ENCODE data around the gene CD248.
"Not testable (repeated sequence)": the region's sequence is repeated elsewhere in the genome, so short reads cannot be mapped to it uniquely, and the experiment has no call there.

The CD248 gene, protein sequence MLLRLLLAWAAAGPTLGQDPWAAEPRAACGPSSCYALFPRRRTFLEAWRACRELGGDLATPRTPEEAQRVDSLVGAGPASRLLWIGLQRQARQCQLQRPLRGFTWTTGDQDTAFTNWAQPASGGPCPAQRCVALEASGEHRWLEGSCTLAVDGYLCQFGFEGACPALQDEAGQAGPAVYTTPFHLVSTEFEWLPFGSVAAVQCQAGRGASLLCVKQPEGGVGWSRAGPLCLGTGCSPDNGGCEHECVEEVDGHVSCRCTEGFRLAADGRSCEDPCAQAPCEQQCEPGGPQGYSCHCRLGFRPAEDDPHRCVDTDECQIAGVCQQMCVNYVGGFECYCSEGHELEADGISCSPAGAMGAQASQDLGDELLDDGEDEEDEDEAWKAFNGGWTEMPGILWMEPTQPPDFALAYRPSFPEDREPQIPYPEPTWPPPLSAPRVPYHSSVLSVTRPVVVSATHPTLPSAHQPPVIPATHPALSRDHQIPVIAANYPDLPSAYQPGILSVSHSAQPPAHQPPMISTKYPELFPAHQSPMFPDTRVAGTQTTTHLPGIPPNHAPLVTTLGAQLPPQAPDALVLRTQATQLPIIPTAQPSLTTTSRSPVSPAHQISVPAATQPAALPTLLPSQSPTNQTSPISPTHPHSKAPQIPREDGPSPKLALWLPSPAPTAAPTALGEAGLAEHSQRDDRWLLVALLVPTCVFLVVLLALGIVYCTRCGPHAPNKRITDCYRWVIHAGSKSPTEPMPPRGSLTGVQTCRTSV

DNA sequence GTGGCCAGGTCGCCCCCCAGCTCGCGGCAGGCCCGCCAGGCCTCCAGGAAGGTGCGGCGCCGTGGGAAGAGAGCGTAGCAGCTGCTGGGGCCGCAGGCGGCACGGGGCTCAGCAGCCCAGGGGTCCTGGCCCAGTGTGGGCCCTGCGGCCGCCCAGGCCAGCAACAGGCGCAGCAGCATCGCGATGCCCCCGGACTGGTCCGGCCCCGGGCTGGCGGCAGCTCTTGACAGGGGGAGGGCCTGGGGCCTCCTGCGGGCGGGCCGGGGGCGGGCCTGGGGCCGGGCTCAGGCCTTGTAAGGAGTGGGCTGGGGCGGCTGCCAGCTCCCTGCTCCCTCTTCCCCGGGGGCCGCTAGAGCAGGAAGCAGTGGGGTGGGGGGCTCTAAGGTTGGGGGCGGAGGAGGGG lies at the start of gene CD248:
CD248 (minus strand) TSS at position 196 of the 403 bp plus-strand sequence; CDS start at position 179, 17 bp downstream.
- Mint-ChIP-seq H3K27ac (peak within 1 kb of the TSS; percentile 38), H3K4me1 (ENCODE audit: low read depth) (peaks cover 25% of the 10 kb centered on the region)

DNA sequence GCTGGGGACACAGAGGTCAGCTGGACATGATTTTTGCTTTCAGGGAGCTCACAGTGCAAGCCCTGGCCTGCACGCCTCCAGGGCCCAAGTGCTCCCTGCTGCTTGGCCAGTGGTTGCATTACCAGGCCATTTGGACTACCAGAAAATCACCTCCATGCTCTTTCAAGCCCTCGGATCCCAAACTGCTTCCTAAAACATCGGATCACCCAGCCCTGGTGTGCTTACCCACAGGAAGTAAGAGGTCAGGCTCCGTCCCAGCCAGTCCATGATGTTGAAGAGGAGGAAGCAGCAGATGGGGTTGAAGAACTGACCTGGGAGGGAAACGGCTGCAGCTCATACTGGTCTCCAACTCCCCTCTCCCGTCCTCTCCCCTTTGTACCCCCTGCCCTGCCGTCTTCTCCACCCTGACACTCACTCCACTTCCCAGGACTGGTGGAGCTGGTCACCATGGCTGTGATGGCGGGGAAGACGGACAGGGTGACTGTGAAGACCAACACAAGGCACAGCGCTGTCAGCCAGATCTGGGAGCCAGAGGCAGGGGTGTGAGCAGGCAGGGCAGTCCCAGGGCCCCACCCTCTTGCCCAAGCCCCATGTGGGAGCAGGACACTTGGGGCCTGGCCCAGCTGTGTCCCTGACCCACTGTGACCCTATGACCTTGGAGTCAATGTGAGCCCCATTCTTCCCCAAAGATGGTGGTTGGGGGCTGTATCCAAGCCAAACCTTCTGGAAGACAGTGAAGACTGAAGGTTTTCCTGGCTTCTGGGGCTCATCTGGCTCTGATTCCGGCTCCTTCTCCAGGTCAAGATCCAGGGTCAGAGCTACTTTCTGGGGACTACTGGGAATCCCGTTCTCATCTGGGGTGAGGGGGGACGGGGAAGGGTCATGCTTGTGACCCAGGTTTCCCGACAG lies 49.1 kb upstream of the CD248 start:
- H3K4me3 Mint-ChIP-seq, result no peak overlapping the region
- no peaks in the 10 kb centered on the region for H3K9me3 Mint-ChIP-seq
- no peak overlapping the region for H3K27ac Mint-ChIP-seq
- H3K27me3 Mint-ChIP-seq (ENCODE audit: low read depth), result no peaks in the 10 kb centered on the region
- H3K36me3 Mint-ChIP-seq (ENCODE audit: low read depth), result peaks cover 4% of the 10 kb centered on the region
- H3K4me1 Mint-ChIP-seq (ENCODE audit: low read depth), result peaks cover 5% of the 10 kb centered on the region

More for the DNA sequence above, at the start of gene CD248:
- Mint-ChIP-seq H3K4me3 (no peak within 1 kb of the TSS), H3K9me3 (no peaks in the 10 kb centered on the region), H3K27me3 (ENCODE audit: low read depth) (peaks cover 7% of the 10 kb centered on the region), H3K36me3 (ENCODE audit: low read depth) (peaks cover 4% of the 10 kb centered on the region)

DNA sequence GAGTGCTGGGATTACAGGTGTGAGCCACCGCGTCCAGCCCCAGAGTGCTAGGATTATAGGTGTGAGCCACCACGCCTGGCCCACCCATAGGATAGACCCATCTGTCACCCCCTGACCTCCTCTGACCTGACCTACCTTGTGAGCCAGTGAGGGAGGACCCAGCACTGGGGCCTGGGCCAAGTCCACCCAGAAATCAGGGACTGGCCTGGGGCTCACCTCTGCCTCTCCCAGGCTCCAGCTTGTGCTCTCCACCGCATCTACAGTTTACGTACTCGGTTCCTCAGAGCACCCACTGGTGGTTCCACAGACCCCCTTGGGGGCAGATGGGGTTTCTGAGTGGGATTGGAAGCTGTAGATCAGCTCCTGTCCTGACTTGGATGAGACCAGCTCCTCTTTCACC lies 48.3 kb upstream of the CD248 start:
- H3K36me3 Mint-ChIP-seq (ENCODE audit: low read depth), result peaks cover 4% of the 10 kb centered on the region

DNA sequence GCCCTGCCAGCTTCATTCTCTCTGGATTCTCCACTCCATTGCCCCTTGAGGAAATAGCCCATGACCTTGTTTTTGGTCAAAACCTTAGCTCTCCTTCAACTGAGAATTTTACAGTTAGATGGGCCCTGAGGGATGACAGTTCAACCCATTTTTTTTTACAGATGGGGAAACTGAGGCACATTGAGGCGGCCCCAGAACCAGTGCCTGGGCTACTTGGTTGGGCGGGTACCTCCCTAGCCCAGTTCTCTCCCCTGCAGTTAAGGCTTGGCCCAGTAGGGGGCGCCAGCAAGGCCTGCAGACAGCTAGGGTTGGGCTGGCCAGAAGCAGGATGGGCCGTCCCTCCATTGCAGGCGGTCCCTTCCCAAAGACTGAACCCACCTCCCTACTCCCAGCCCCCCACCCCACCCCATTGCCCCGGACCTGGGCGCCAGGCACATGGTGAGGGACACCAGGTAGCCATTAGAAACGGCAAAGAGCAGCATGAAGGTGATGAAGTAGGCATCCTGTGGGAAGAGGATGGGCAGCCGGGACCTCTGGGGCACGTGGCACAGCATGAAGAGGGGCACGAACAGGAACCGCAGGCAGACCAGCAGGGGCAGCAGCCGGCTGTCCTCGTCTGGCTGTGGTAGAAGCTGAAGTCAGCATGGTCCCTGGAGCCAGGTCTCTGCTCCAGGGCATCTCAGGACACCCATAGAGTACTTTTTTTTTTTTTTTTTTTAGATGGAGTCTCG lies 47.1 kb upstream of the CD248 start:
- Mint-ChIP-seq H3K27ac (no peak overlapping the region), H3K27me3 (ENCODE audit: low read depth) (no peaks in the 10 kb centered on the region), H3K36me3 (ENCODE audit: low read depth) (peaks cover 3% of the 10 kb centered on the region), H3K4me1 (ENCODE audit: low read depth) (no peaks in the 10 kb centered on the region), H3K9me3 (no peaks in the 10 kb centered on the region), H3K4me3 (no peak overlapping the region)

More for the DNA sequence above, 48.3 kb upstream of the CD248 start:
- Mint-ChIP-seq H3K4me3 (no peak overlapping the region), H3K27ac (no peak overlapping the region), H3K9me3 (no peaks in the 10 kb centered on the region), H3K27me3 (ENCODE audit: low read depth) (no peaks in the 10 kb centered on the region), H3K4me1 (ENCODE audit: low read depth) (peaks cover 4% of the 10 kb centered on the region)

DNA sequence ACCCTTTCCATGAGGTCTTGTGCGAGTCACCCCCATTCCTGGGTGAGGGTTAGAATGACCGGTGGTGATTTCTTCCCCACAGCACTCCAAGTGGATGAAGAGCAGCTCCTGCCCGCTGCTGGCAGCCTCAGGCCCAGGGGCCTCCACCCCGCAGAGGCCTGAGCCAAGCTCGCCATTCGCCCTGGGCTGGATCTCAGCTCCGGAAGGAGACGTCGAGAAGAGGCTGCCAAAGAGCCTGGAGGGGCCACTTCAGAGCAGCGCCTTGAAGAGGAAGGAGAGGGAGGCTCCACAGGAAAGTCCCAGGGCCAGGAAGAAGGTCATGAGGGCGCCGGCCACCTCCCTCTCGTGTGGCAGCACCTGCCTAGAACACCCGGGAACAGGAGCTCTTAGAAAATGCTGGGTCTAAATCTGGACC lies 46.4 kb upstream of the CD248 start:
- Mint-ChIP-seq H3K27ac (no peak overlapping the region), H3K4me1 (ENCODE audit: low read depth) (no peaks in the 10 kb centered on the region), H3K36me3 (ENCODE audit: low read depth) (peaks cover 3% of the 10 kb centered on the region), H3K27me3 (ENCODE audit: low read depth) (no peaks in the 10 kb centered on the region), H3K4me3 (no peak overlapping the region), H3K9me3 (no peaks in the 10 kb centered on the region)

DNA sequence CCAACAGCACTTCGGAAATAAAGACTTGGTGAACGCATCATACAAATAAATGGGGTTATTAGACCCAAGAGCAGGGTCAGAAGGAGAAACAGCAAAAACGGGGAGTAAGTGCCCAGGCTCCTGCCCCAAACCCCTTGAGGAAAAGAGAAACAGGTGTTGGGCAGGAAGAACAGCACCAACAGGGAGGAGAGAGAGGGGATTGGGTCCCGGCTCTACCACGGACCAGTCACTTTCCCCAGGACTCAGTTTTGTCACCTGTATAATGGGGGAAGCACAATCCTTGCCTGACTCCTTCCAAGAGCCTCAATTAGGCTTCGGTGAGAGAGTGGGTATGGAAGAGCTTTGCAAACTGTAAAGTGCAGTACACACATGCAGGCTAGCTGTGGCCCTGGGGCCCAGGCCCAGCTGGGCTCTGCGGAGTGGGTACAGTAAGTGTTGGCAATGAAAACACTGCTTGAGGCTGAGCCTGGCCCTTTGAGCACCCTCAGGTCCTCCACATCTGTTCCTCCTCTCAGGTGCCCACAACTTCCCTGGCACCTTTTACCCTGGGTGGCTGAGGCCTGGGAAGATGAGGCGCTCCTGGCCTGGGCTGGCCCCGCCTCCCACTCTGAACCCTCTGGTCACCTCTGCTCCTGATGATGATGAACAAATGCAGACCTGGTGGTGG lies 45.8 kb upstream of the CD248 start:
- Mint-ChIP-seq H3K9me3 (no peaks in the 10 kb centered on the region), H3K27ac (no peak overlapping the region), H3K4me1 (ENCODE audit: low read depth) (no peaks in the 10 kb centered on the region), H3K27me3 (ENCODE audit: low read depth) (no peaks in the 10 kb centered on the region), H3K36me3 (ENCODE audit: low read depth) (no peaks in the 10 kb centered on the region), H3K4me3 (no peak overlapping the region)

DNA sequence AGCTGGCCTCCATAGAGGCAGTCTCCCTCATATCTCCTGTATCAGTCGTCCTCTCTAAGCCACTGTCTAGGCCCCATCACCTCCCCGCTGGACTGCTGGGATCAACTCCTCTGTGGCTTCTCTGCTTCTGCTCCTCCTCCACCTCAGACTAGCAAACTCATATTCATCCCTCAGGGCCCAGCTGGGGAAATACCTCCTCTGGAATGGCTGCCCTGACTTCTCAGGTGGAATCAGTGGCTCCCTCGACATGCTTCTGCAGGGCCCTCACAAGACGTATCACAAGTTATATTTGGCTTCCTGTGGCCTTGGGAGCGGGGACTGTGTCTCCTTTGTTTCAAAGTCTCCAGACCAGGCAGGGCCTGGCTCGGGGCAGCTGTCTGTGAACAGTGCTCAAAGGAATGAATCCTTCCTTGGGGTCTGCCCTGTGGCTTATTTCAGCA lies 44.7 kb upstream of the CD248 start:
- no peaks in the 10 kb centered on the region for H3K36me3 Mint-ChIP-seq (ENCODE audit: low read depth)
- H3K4me1 Mint-ChIP-seq (ENCODE audit: low read depth), result no peaks in the 10 kb centered on the region
- no peaks in the 10 kb centered on the region for H3K27me3 Mint-ChIP-seq (ENCODE audit: low read depth)
- no peak overlapping the region for H3K27ac Mint-ChIP-seq
- no peak overlapping the region for H3K4me3 Mint-ChIP-seq
- no peaks in the 10 kb centered on the region for H3K9me3 Mint-ChIP-seq

DNA sequence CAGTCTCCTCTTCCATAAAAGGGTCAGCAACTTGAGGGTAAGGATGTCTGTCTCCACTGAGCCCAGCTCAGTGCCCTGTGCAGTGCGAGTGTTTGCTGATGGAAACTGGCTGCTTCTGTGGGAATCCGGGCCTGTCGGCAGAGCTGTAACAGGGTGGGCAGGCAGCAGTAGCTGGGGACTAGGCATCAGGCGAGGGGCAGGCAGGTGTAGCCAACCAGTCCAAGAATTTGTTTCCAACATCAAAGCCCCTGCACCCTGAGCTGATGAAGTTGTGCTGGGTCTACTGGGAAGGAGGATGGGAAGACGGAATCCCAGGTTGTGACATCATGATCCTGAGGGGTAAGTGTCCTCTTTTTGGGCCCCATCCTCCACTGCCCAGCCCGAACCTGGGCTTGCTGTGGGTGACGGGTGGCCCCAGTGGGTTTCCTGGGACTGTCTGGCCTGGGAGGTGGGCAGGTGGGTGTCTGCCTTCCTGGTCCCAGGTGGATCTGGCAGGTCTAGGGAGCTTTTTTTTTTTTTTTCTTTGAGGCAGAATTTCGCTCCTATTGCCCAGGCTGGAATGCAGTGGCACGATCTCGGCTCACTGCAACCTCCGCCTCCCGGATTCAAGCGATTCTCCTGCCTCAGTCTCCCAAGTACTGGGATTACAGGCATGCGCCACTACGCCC lies 43.7 kb upstream of the CD248 start:
- H3K4me1 Mint-ChIP-seq (ENCODE audit: low read depth), result no peaks in the 10 kb centered on the region
- no peaks in the 10 kb centered on the region for H3K27me3 Mint-ChIP-seq (ENCODE audit: low read depth)
- H3K9me3 Mint-ChIP-seq, result no peaks in the 10 kb centered on the region
- no peak overlapping the region for H3K27ac Mint-ChIP-seq
- no peaks in the 10 kb centered on the region for H3K36me3 Mint-ChIP-seq (ENCODE audit: low read depth)
- H3K4me3 Mint-ChIP-seq, result no peak overlapping the region

DNA sequence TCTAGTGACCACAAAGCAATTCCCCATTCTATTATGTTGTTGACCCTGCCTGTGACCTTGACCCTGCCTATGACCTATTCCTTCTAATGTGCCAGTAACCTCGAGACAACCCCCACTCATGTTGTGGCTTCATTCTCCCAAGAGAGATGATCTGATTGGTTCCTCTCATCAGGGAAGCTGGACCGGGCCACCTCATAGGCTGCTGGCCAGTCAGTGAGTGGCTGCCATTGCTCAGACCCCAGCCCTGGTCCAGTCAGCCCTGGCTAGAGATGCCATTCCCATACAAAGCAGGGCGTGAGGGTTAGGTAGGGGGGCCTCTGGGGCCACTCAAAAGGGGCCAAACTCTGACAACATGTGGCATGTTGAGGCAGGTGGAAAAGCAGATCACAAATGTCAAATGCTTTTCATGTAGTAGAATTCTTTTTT lies 42.8 kb upstream of the CD248 start:
- H3K36me3 Mint-ChIP-seq (ENCODE audit: low read depth), result no peaks in the 10 kb centered on the region
- H3K4me1 Mint-ChIP-seq (ENCODE audit: low read depth), result no peaks in the 10 kb centered on the region
- H3K4me3 Mint-ChIP-seq, result no peak overlapping the region
- H3K9me3 Mint-ChIP-seq, result no peaks in the 10 kb centered on the region
- no peak overlapping the region for H3K27ac Mint-ChIP-seq
- no peaks in the 10 kb centered on the region for H3K27me3 Mint-ChIP-seq (ENCODE audit: low read depth)

DNA sequence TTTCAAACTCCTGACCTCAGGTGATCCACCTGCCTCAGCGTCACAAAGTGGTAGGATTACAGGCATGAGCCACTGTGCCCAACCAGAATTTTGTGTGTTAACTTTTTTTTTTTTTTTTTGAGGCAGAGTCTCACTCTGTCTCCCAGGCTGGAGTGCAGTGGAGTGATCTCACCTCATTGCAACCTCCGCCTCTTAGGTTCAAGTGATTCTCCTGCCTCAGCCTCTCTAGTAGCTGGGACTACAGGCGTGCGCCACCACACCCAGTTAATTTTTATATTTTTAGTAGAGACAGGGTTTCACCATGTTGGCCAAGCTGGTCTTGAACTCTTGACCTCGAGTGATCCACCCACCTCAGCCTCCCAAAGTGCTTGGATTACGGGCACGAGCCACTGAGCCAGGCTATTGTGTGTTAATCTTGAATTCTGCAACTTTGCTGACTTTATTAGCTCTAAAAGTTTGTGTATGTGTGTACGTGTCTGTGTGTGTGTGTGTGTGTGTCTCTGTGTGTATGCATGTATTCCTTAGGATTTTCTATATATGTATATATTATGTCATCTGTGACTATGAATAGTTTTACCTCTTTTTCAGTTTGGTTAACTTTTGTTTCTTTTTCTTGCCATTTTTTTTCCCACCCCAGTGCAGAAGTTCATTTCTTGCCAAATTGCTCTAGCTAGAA lies 33.9 kb upstream of the CD248 start:
- not testable (repeated sequence) for H3K4me3 Mint-ChIP-seq

DNA sequence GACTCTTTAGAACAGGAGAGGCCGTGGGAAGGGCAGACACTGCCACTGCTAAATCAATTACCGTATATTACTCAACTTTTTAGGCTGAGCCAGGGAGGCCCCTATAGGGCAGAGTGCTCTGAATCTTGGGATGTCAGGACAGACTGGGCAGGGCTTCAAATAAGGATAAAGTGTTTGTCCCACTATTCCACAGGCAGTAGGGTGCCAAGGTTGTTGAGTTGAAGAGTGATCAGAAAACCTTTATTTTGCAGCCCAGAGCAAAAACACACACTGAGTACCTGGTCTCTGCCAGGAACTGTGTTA lies 32.2 kb upstream of the CD248 start:
- no peaks in the 10 kb centered on the region for H3K9me3 Mint-ChIP-seq
- no peak overlapping the region for H3K4me3 Mint-ChIP-seq
- peaks cover 20% of the 10 kb centered on the region for H3K4me1 Mint-ChIP-seq (ENCODE audit: low read depth)
- H3K27ac Mint-ChIP-seq, result no peak overlapping the region
- H3K36me3 Mint-ChIP-seq (ENCODE audit: low read depth), result peaks cover 5% of the 10 kb centered on the region
- peaks cover 4% of the 10 kb centered on the region for H3K27me3 Mint-ChIP-seq (ENCODE audit: low read depth)

More for the DNA sequence above, 33.9 kb upstream of the CD248 start:
- not testable (repeated sequence) for H3K36me3 Mint-ChIP-seq (ENCODE audit: low read depth); H3K27ac Mint-ChIP-seq; H3K27me3 Mint-ChIP-seq (ENCODE audit: low read depth); H3K9me3 Mint-ChIP-seq
- peaks cover 10% of the 10 kb centered on the region for H3K4me1 Mint-ChIP-seq (ENCODE audit: low read depth)

DNA sequence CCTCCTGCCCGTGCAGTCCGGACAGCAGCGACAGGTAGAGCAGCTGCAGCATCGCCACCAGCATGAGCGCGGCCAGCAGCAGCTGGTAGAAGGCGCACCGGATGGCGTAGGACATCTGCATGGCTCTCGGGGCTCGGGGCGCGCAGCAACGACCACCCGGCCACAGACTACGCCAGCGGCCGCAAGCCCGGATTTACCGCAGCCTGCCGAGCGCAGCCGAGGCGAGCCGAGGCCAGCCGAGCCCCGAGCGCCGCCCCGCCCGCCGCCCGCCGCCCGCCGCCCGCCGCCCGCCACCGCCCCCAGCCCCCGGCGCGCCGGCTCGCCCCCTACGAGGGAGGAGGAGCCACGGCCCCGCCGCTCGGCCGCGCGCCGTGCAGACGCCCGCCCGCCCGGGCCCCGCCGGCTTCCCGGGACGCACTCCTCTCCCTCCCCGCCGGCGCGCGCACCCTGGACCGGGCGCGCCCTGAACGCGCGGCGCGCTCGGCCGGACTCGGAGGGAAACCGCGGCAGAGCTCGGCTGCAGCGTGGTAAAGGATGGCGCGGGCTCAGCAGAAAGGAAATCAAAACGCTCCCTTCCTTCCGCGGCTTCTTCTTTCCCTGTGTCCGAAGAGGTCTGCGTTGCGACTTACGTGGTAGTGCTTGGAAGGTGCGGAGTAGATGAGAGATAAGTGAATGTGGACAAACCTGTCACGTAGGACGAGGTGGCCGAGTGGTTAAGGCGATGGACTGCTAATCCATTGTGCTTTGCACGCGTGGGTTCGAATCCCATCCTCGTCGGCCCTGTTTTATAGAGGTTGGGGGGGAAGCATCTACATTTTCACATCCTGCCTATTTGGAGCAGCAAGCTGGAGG lies 30.8 kb upstream of the CD248 start, which contains the start of gene B4GAT1:
B4GAT1 (minus strand) TSS at position 205 of the 852 bp plus-strand sequence; CDS start at position 121, 84 bp downstream.
- Mint-ChIP-seq H3K27ac (peak within 1 kb of the TSS; percentile 98), H3K36me3 (ENCODE audit: low read depth) (peaks cover 5% of the 10 kb centered on the region), H3K9me3 (no peaks in the 10 kb centered on the region)

More for the DNA sequence above, 30.8 kb upstream of the CD248 start, which contains the start of gene B4GAT1:
- Mint-ChIP-seq H3K4me1 (ENCODE audit: low read depth) (peaks cover 29% of the 10 kb centered on the region), H3K27me3 (ENCODE audit: low read depth) (peaks cover 4% of the 10 kb centered on the region), H3K4me3 (peak within 1 kb of the TSS; percentile 95)

Data from T-helper 1 cell treated with Interleukin-12 subunit alpha and Interleukin-12 subunit beta and Interleukin-4 antibody, amounts not matched to agents 30 μg/mL and 1 μg/mL, for 36 hours (primary cell).